Stimulated activated naive CD8-positive, alpha-beta T cell treated with anti-CD3 and anti-CD28 coated beads, Interleukin-15, Interleukin-2, amounts not matched to agents 100 U/mL and 50 U/mL, for 24 hours (primary cell): Measurements from ENCODE around the gene HOXC12.

Experiments
- ATAC-seq: fragments of 150-1000 bp; cut with Tn5 transposase; one replicate; pipeline ENCODE4 v1.10.0; 2021
- DNase-seq: peaks from one replicate; pipeline ENCODE4 v3.0.0; 2021

The HOXC12 gene

GRCh38 chr12:53984901-53985691, 30.4 kb downstream of the HOXC12 start, which contains the start of gene HOXC10:
HOXC10 (plus strand) TSS chr12:53985146; CDS start chr12:53985260, 114 bp downstream.
- DNase-seq (peak; percentile 91), ATAC-seq (peak; percentile 84)

- ATAC-seq (no peak), DNase-seq (no peak)
These were observed 30.9 kb downstream of the HOXC12 start for GRCh38 chr12:53985692-53985993.

- DNase-seq, result no peak
- no peak for ATAC-seq
These were observed 31.4 kb downstream of the HOXC12 start for GRCh38 chr12:53985994-53986685.

GRCh38 chr12:53986686-53987483, 32.2 kb downstream of the HOXC12 start:
- no peak for ATAC-seq
- no peak for DNase-seq

GRCh38 chr12:53987787-53988230, 33.1 kb downstream of the HOXC12 start:
- DNase-seq (no peak), ATAC-seq (no peak)

- DNase-seq (no peak), ATAC-seq (no peak)
These were observed 34.0 kb downstream of the HOXC12 start for GRCh38 chr12:53988541-53989226.

GRCh38 chr12:53989227-53990113, 34.8 kb downstream of the HOXC12 start:
- no peak for DNase-seq
- ATAC-seq, result no peak

GRCh38 chr12:53990311-53991076, 35.8 kb downstream of the HOXC12 start:
- ATAC-seq (no peak), DNase-seq (no peak)

- ATAC-seq (no peak), DNase-seq (no peak)
These were observed 36.4 kb downstream of the HOXC12 start for GRCh38 chr12:53991077-53991460.

- ATAC-seq (peak; percentile 28), DNase-seq (no peak)
These were observed 37.7 kb downstream of the HOXC12 start for GRCh38 chr12:53992377-53992889.

GRCh38 chr12:53993162-53994008, 38.7 kb downstream of the HOXC12 start:
- no peak for DNase-seq
- ATAC-seq, result no peak

- ATAC-seq, result no peak
- no peak for DNase-seq
These were observed 39.2 kb downstream of the HOXC12 start for GRCh38 chr12:53994009-53994263.

GRCh38 chr12:53994264-53995001, 39.7 kb downstream of the HOXC12 start:
- DNase-seq, result no peak
- no peak for ATAC-seq

- no peak for ATAC-seq
- no peak for DNase-seq
These were observed 40.3 kb downstream of the HOXC12 start for GRCh38 chr12:53995002-53995377.

GRCh38 chr12:53995378-53996239, 40.9 kb downstream of the HOXC12 start:
- no peak for DNase-seq
- no peak for ATAC-seq

GRCh38 chr12:53996240-53997203, 41.8 kb downstream of the HOXC12 start:
- DNase-seq, result no peak
- ATAC-seq, result no peak
